HG03432 (cell line): ENCODE data around the gene MYH8.

Experiments used
- ATAC-seq: cut with Tn5 transposase; IDR thresholded peaks from one replicate; pipeline ENCODE4 v1.9.1; 2021; ENCODE audit warnings: mild to moderate bottlenecking, moderate library complexity; ENCODE audit not compliant: unreplicated experiment

The MYH8 gene

DNA sequence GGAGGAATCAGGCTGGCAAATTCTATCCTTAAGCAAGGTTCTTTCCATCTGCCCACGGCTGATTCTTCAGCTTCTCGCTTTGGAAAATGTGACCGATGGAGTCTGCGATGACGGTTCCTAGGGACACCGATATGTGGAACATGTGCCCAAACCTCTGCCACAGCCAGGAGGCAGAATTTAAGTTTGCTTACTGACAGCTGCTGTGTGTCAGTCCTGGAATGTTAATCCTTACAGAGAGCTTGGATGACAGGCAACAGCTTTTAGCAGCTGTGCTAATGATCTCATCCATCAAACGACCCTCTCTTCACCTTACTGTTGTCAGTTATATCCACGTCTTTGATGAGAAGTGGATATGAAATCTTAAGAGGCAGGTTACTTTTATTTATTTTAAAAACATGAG lies 37.6 kb downstream of the MYH8 start:
- ATAC-seq, result no peak

DNA sequence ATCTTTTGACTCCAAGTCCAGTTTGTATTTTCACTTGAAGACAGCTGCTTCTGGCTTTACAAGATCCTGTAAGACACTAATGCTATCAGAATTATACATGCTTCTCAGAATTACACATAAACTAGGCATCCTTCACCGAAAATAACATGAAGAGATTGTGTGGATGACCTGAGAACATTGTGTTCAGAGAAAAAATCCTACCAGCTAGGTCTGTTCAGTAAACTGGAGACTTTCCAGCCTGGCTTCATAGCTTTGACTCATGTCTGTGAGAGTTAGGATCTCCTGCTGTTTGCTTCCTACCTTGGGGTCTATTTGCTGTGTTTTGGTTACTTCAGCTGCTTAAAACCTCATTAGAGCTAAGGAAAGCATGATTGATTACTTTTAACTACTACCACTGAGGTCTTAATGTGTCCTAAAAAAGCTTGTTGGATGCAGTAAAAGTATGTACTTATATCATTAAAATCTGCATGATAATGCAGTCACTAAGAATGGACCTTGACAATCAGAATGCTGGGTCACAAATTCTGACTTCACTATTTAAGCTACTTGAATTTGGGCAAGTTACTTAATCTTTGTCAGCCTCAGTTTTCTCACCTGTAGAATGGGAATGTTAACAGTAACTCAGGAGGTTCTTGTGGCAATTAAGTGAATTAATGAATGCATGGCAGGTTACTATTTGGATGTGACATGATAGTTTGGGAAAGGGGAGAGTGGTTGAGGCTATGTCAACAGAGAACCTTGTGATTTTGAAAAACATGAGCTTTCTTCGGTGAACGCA lies 40.9 kb downstream of the MYH8 start:
- ATAC-seq, result no peak

DNA sequence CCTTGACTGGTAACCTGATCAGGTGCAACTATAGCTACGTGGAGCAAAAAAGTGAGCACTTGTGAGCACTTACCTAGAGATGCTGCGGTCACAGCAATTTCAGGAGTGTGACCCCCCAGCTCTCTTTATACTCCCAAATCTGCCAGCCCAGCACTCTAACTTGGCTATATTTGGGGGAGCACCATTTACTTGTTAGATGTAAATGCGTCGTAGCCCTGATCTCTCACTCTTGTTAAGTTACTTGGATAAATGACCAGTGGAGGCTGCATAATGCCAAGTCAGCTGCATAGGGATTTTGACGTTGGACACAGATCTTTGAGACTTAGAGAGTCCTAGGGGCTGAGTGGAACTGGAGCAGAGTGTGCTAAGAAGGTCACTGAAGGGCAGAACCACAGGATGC lies 48.8 kb downstream of the MYH8 start, which contains the start of gene MYH13:
MYH13 (minus strand) TSS at position 101 of the 400 bp plus-strand sequence. CDS start 8,476 bp downstream, outside the sequence.
- ATAC-seq, result no peak

DNA sequence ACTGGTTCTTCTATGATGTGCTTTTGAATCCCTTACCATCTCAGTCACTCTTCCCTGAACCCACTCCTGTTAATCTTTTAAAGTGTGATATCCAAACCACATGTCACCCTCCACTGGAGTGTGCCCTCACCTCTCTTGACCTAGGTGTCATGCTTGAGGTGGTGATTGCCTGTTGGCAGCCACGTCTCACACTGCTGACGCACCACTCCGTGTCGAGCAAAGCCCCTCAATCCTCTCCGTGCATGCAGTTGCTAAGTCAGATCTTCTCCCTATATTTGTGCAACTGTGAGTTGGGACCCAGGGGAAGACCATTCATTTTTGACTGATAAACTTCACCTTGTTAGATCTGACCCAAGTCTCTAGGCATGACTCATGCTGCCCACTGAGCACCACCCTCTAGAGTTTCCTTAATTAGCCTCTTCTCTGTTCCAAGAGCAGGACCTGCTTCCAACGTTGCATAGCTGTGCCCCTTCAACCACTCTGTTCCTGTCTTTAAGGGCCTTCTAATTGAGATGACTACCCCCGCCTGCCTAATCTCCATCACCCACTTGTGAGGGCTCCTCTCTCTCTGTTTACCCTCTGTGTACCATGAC lies 51.6 kb downstream of the MYH8 start:
- ATAC-seq, result no peak

DNA sequence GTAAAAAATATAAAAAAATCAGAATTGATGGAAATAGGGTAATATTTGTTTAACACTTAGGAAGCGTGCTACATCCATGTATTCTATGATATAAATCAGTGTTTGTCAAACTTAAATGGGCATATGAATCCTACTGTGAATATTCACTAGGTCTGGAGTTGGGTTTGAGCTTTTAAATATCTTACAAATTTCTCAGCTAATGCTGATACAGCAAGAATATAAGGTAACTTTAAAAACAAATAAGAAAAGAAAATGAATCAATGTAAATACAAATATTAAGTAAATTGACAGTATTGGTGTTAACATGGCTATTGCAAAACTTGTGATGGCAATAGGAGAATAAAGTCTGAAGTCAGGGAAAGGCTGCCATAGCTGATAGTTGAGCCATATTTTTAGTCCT lies 52.5 kb downstream of the MYH8 start:
- ATAC-seq, result no peak

DNA sequence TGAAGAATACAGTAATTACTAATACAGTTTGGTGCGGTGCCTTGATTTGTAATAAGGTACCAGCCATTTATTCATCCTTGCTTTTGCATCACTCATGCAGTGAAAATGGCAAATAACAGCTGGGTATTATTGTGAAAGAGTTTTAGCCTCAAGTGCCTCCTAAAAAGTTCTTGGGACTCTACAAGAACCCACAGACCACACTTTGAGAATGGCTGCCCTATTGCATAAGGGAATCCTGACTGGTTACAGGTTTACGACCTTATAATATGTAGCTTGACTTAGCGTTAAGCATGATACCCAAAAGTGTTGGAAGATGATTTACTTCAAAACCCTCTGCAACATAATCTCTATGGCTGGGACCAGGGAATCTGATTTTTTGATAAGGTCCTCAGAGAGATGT lies 53.2 kb downstream of the MYH8 start:
- ATAC-seq, result no peak

DNA sequence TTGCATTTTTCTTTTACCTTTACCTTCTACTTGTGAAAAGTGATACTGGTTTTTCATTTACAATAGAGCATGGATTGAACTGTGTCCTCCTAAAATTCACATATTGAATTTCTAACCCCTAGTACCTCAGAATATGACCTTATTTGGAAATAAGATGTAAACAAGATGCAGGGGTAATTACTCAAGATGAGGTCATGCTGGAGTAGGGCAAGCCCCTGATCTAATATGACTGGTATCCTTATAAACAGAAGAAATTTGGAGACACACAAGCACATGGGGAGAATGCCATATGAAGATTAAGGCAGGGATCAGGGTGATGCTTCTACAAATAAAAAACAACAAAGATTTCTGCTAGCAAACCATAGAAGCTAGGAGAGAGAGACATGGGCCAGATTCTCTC lies 61.2 kb downstream of the MYH8 start:
- ATAC-seq, result no peak

DNA sequence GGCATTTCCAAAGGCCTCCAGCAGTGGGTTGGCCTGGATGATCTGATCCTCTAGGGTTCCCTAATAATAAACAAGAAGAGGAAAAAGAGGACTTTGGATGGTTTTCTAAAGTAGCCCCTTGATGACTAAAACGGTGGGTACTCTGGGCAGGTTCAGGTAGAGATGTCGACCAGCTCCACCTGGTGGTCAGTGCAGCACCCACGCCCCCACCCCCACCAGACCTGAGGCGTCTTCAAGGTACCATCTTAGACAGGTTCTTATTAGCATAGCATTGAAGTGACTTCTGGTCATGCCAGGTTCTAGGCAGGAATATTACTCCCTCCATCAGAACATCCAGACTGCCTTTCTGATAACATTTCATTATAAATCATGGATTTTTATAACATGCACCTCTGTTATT lies 64.0 kb downstream of the MYH8 start:
- no peak for ATAC-seq

DNA sequence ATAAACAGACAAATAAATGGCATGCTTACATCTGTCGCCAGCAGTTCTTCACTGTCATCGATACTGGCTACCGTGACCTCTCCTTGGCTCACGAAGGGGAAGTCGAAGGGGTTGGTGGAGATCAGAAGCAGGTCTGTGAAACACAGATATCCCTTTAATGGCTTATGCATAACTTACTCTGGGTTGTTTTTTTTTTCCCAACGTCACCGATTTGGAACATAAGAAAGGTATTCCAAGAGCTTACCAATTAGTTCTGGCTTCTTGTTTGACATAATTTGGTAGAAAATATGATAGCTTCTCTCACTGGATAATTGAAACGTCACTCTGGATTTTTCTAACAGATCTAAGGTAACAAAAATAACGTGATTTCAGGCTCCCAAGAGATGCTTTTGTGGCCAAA lies 67.1 kb downstream of the MYH8 start:
- no peak for ATAC-seq

DNA sequence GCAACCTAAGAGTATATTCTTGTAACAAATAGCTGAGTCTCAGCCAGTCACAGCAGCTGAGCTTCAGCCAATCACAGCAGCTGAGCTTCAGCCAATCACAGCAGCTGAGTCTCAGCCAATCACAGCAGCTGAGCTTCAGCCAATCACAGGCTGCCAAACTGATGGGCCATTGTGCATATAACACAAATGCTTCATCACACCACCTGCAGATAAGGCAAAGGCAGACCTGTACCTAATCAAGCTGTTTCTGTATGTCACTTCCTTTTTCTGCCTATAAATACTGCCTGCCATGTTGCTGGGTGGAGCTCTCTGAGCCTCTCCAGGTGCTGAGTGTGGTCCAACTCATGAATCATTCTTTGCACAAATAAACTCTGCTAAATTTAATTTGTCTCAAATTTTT lies 68.9 kb downstream of the MYH8 start:
- no peak for ATAC-seq

DNA sequence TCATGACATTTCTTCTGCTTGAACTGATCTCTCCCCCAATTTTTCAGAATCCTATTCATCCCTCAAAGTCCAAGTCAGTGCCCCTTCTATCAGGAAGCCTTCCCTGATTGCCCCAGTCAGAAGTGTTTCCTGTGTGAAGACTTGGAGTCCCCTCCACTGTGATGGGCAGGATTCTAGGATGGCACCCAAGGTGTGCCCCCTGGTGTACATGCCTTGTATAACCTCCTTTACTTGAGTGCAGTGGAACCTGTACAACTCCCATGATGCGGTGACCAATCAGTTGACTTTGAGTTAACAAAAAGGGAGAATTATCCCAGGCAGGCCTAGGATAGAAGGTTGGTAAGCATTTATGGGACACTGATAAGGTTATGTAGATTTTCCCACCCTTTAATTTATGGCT lies 72.3 kb downstream of the MYH8 start:
- no peak for ATAC-seq

DNA sequence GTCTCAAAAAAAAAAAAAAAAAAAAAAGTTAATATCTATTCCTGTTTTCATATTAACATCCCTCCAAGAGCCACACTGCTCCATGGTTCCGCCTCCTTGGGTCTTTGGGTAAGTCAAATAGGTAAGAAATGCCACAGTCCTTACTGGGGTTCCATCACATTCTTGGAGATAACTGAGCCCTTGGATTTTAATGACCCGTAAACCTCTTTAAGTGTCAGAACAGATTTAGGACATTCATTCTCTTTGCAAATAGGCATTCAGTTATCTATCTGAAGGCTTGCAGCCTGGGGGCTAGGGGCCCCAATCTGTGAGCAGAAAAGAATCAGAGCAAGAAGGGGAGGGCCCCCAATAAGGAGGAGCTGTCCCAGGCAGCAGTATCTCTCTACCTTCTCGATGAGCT lies 76.9 kb downstream of the MYH8 start:
- ATAC-seq, result no peak
